Measurements from ENCODE around the gene GPSM3.
A peak's percentile ranks its signal among the peaks of the same experiment; 100 is the strongest.

GPSM3 gene

GRCh38 chr6:32200711-32201475 is 8.4 kb upstream of the GPSM3 start:
- no peak overlapping the region for H3K4me3 ChIP-seq (replicated peaks; ENCODE audit: low read depth, low read length)
- TF ChIP-seq CTCF (IDR thresholded peaks at IDR 0.05; ENCODE audit: insufficient read depth, low read length, poor library complexity, severe bottlenecking), result no peak
- no peaks in the 10 kb centered on the region for H3K36me3 ChIP-seq (ENCODE audit: control insufficient read depth, insufficient read depth, low read length)
- no peaks in the 10 kb centered on the region; the same call in 1 of the 2 replicates for H3K27me3 ChIP-seq (replicated peaks; ENCODE audit: control insufficient read depth, insufficient read depth, low read length)
- DNase-seq (ENCODE audit: extremely low read depth, insufficient read length), result no peak

DNA sequence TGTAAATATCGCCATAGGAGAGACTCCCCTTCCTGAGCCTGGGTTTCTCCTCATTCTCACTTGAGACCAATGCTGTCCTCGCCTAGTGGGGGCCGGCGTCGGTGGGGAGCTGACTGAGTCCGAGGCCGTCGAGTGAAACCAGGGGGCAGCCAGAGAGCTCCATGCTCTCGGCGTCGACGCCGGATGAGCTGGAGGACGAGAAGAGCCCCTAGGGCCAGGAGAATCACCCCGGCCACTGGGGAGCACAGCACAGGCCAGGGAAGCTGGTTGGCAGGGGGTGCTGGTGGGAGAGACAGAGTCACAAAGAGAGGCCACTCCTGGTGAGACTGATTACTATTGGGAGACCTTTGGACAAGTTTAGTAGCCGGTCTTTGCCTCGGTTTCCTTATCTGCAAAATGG is 6.4 kb upstream of the GPSM3 start:
- H3K4me3 ChIP-seq (replicated peaks; ENCODE audit: low read depth, low read length), result no peak overlapping the region
- TF ChIP-seq CTCF (IDR thresholded peaks at IDR 0.05; ENCODE audit: insufficient read depth, low read length, poor library complexity, severe bottlenecking), result no peak
- no peaks in the 10 kb centered on the region for H3K27me3 ChIP-seq (replicated peaks; ENCODE audit: control insufficient read depth, insufficient read depth, low read length)
- no peaks in the 10 kb centered on the region for H3K36me3 ChIP-seq (ENCODE audit: control insufficient read depth, insufficient read depth, low read length)
- DNase-seq (ENCODE audit: extremely low read depth, insufficient read length), result no peak

DNA sequence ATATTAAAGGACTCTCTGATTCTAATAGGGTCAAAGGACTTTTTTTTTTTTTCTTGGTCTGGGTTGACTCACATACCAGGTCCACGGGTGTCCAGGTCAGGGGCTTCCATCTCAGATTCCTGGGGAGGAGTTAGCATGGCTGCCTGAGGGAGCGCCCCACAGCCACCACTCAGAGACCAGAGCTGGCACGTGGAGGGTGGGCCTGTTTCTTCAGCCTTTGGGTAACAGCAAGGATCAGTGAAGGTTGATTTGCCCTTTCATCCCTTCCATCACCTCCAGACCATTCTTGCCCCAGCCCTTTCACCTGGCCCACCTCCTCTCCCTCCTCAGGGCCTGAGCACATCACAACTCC is 5.9 kb upstream of the GPSM3 start:
- no peaks in the 10 kb centered on the region for H3K27me3 ChIP-seq (replicated peaks; ENCODE audit: control insufficient read depth, insufficient read depth, low read length)
- no peak for TF ChIP-seq CTCF (IDR thresholded peaks at IDR 0.05; ENCODE audit: insufficient read depth, low read length, poor library complexity, severe bottlenecking)
- no peak overlapping the region for H3K4me3 ChIP-seq (replicated peaks; ENCODE audit: low read depth, low read length)
- no peaks in the 10 kb centered on the region for H3K36me3 ChIP-seq (ENCODE audit: control insufficient read depth, insufficient read depth, low read length)
- no peak for DNase-seq (ENCODE audit: extremely low read depth, insufficient read length)

GRCh38 chr6:32196682-32197616 is 4.5 kb upstream of the GPSM3 start:
- DNase-seq (ENCODE audit: extremely low read depth, insufficient read length), result no peak
- Histone ChIP-seq H3K36me3 (ENCODE audit: control insufficient read depth, insufficient read depth, low read length) (no peaks in the 10 kb centered on the region), H3K27me3 (replicated peaks; ENCODE audit: control insufficient read depth, insufficient read depth, low read length) (no peaks in the 10 kb centered on the region), H3K4me3 (replicated peaks; ENCODE audit: low read depth, low read length) (peak overlapping the region; percentile 96)
- peak; percentile 21 for TF ChIP-seq CTCF (IDR thresholded peaks at IDR 0.05; ENCODE audit: insufficient read depth, low read length, poor library complexity, severe bottlenecking)

- Histone ChIP-seq H3K36me3 (ENCODE audit: control insufficient read depth, insufficient read depth, low read length) (no peaks in the 10 kb centered on the region), H3K4me3 (replicated peaks; ENCODE audit: low read depth, low read length) (peak overlapping the region; percentile 96), H3K27me3 (replicated peaks; ENCODE audit: control insufficient read depth, insufficient read depth, low read length) (no peaks in the 10 kb centered on the region)
- TF ChIP-seq CTCF (IDR thresholded peaks at IDR 0.05; ENCODE audit: insufficient read depth, low read length, poor library complexity, severe bottlenecking), result no peak
- DNase-seq (ENCODE audit: extremely low read depth, insufficient read length), result peak; percentile 84
Measured at GRCh38 chr6:32195902-32196681, 3.6 kb upstream of the GPSM3 start.

Measured in GM06990 (cell line).